ENCODE measurements around the gene RPRD1B.

GRCh38 chr20:38136421-38137245 is 103.1 kb downstream of the RPRD1B start:
- TF ChIP-seq CTCF (IDR thresholded peaks at IDR 0.05; ENCODE audit: low read depth, low read length) = no peak
- no peak for TF ChIP-seq EZH2phosphoT487 (IDR thresholded peaks at IDR 0.05; ENCODE audit: low read depth)

Data from OCI-LY3 (cell line).